Measurements from ENCODE around the gene CLDN14.
A peak's percentile ranks its signal among the peaks of the same experiment; 100 is the strongest.

The CLDN14 gene

DNA sequence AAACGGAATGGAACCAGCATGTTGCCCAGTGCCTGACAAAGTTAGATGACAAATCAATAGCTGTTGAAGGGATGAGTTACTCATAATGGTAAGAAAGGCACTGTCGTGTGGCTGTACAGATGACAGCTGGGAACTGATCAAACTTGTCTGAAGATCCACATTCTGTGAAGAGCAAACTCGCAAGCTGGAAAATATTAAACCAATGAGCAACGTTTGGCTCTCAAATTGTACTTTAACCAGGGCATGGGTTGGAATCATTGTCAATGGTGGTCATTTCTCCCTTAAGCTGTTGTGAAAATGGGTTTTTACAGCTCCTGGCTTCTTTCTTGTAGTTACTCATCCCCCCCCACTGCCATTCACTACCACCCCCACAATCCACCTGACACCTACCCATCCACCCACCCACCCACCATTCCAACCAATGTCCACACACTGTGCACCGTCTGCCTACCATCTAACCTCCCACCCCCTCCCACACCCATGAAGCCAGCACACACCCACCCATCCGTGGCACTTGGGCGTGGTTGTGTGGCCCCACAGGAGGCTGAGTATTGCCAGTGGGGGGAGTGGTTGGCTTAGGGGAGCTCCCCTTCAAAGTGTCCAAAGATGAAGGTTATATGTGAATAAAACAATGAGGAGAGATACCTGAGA, 46.7 kb downstream of the CLDN14 start:
- no peak overlapping the region for H3K4me3 ChIP-seq (ENCODE audit: control insufficient read depth, low read depth, low read length)
- DNase-seq (ENCODE audit: low read depth): no peak
- TF ChIP-seq, protein P1, sequence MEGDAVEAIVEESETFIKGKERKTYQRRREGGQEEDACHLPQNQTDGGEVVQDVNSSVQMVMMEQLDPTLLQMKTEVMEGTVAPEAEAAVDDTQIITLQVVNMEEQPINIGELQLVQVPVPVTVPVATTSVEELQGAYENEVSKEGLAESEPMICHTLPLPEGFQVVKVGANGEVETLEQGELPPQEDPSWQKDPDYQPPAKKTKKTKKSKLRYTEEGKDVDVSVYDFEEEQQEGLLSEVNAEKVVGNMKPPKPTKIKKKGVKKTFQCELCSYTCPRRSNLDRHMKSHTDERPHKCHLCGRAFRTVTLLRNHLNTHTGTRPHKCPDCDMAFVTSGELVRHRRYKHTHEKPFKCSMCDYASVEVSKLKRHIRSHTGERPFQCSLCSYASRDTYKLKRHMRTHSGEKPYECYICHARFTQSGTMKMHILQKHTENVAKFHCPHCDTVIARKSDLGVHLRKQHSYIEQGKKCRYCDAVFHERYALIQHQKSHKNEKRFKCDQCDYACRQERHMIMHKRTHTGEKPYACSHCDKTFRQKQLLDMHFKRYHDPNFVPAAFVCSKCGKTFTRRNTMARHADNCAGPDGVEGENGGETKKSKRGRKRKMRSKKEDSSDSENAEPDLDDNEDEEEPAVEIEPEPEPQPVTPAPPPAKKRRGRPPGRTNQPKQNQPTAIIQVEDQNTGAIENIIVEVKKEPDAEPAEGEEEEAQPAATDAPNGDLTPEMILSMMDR (conservative IDR thresholded peaks at IDR 0.05; ENCODE audit: control insufficient read depth, insufficient read depth, low read depth, low read length): no peak

- no peak for DNase-seq (ENCODE audit: low read depth)
- TF ChIP-seq, protein P1 (conservative IDR thresholded peaks at IDR 0.05; ENCODE audit: control insufficient read depth, insufficient read depth, low read depth, low read length): no peak
- no peak overlapping the region for H3K4me3 ChIP-seq (ENCODE audit: control insufficient read depth, low read depth, low read length)
Observed at GRCh38 chr21:36431252-36431651, 48.7 kb downstream of the CLDN14 start.

GRCh38 chr21:36430841-36431240, 49.1 kb downstream of the CLDN14 start:
- TF ChIP-seq, protein P1 (conservative IDR thresholded peaks at IDR 0.05; ENCODE audit: control insufficient read depth, insufficient read depth, low read depth, low read length): no peak
- DNase-seq (ENCODE audit: low read depth): peak; percentile 22
- peak overlapping the region; percentile 3 for H3K4me3 ChIP-seq (ENCODE audit: control insufficient read depth, low read depth, low read length)

- H3K4me3 ChIP-seq (ENCODE audit: control insufficient read depth, low read depth, low read length): peak overlapping the region; percentile 17
- TF ChIP-seq, protein P1 (conservative IDR thresholded peaks at IDR 0.05; ENCODE audit: control insufficient read depth, insufficient read depth, low read depth, low read length): no peak
- DNase-seq (ENCODE audit: low read depth): peak; percentile 99
Observed at GRCh38 chr21:36429947-36430546, 49.9 kb downstream of the CLDN14 start.

- TF ChIP-seq, protein P1 (conservative IDR thresholded peaks at IDR 0.05; ENCODE audit: control insufficient read depth, insufficient read depth, low read depth, low read length): no peak
- H3K4me3 ChIP-seq (ENCODE audit: control insufficient read depth, low read depth, low read length): no peak overlapping the region
- peak; percentile 18 for DNase-seq (ENCODE audit: low read depth)
Observed at GRCh38 chr21:36428761-36429432, 51.0 kb downstream of the CLDN14 start.

- H3K4me3 ChIP-seq (ENCODE audit: control insufficient read depth, low read depth, low read length): no peak overlapping the region
- DNase-seq (ENCODE audit: low read depth): no peak
- TF ChIP-seq, protein P1 (conservative IDR thresholded peaks at IDR 0.05; ENCODE audit: control insufficient read depth, insufficient read depth, low read depth, low read length): no peak
Observed at GRCh38 chr21:36427502-36427901, 52.4 kb downstream of the CLDN14 start.

Data from fibroblast of mammary gland (primary cell).